GM18951 (cell line): Measurements from ENCODE around the gene RAD51B.
"Not testable (repeated sequence)": the region's sequence is repeated elsewhere in the genome, so short reads cannot be mapped to it uniquely, and the experiment has no call there.

Experiments used
- POLR2A ChIP-seq: IDR thresholded peaks from 4 replicates; pipeline ENCODE4 v1.6.1; 2011; ENCODE audit warnings: mild to moderate bottlenecking; ENCODE audit not compliant: insufficient read length, insufficient read depth; ENCODE audit errors: extremely low read depth
- in situ Hi-C: fragments of 300-500 bp; cut with MboI; formaldehyde crosslinking; loops from one replicate; pipeline ENCODE4 v1.12.0; 2022; ENCODE audit warnings: low sequenced_read_pairs, mixed read lengths, inconsistent platforms; ENCODE audit not compliant: unreplicated experiment

Gene RAD51B

DNA sequence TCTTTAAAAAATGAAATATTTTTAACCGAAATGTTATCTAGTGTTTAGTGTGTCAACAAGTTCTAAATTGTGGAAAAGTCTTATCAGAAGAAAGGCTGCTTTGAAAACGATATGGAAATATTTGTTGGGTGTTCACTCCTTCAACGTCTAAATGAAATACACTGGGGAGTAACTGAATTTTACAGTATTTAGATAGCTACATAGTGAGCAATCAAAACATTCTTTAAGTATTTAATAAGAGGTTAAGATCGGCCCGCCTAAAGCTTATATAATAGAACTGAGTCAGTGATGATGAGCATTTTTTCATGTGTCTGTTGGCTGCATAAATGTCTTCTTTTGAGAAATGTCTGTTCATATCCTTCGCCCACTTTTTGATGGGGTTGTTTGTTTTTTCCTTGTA is 228.3 kb downstream of the RAD51B start:
- in situ Hi-C loops = no loop called here
- TF ChIP-seq POLR2A = no peak

DNA sequence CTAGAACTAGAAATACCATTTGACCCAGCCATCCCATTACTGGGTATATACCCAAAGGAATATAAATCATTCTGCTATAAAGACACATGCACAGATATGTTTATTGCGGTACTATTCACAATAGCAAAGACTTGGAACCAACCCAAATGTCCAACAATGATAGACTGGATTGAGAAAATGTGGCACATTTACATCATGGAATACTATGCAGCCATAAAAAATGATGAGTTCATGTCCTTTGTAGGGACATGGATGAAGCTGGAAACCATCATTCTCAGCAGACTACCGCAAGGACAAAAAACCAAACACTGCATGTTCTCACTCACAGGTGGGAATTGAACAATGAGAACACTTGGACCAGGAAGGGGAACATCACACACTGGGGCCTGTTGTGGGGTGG is 229.2 kb downstream of the RAD51B start:
- in situ Hi-C loops = not testable (repeated sequence)

- in situ Hi-C loops = no loop called here
- no peak for TF ChIP-seq POLR2A
Measured at GRCh38 chr14:68050177-68050576, 230.6 kb downstream of the RAD51B start.

DNA sequence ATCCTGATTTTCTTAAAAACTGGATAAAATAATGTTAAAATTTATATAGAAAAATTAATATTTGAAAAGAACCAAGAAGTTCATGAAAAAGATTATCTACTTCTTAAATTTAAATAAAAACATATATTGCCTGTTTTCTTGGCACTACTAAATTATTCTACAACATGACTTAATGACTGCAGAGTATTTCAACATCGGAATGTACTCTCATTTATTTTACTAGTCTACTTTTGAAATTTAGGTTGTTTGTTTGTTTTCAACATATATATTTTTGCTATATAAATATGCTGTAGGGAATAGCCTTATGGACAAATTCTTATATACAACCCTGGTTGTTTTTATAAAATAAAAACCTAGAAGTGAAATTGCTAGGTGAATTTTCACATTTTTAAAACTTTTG is 231.6 kb downstream of the RAD51B start:
- in situ Hi-C loops = no loop called here
- TF ChIP-seq POLR2A = no peak

DNA sequence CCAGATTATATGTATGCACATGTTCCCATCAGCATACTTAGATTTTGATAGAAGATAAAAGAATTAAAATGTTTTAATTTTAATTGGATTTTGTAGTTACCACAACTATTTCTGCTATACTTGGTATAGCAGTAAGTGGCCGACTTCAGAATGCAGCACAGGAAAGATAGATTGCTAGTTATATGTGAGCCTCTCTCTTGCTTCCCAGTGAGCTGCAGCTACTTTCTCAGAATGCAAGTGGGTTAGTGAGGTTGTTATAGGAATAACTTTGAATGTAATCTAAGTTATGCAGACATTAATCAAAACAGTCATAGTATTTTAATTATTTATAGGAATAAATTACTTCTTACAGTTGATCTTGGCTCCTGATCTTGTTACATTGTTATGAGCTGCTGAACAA is 240.6 kb downstream of the RAD51B start:
- no peak for TF ChIP-seq POLR2A

GRCh38 chr14:68062651-68063050 is 243.1 kb downstream of the RAD51B start:
- TF ChIP-seq POLR2A = no peak
- in situ Hi-C loops = no loop called here

More for the DNA sequence above, 240.6 kb downstream of the RAD51B start:
- in situ Hi-C loops = no loop called here

- in situ Hi-C loops = no loop called here
Measured at GRCh38 chr14:68065322-68065721, 245.7 kb downstream of the RAD51B start.

GRCh38 chr14:68074765-68075381 is 255.3 kb downstream of the RAD51B start:
- in situ Hi-C loops = no loop called here
- no peak for TF ChIP-seq POLR2A

More at GRCh38 chr14:68065322-68065721, 245.7 kb downstream of the RAD51B start:
- TF ChIP-seq POLR2A = no peak

DNA sequence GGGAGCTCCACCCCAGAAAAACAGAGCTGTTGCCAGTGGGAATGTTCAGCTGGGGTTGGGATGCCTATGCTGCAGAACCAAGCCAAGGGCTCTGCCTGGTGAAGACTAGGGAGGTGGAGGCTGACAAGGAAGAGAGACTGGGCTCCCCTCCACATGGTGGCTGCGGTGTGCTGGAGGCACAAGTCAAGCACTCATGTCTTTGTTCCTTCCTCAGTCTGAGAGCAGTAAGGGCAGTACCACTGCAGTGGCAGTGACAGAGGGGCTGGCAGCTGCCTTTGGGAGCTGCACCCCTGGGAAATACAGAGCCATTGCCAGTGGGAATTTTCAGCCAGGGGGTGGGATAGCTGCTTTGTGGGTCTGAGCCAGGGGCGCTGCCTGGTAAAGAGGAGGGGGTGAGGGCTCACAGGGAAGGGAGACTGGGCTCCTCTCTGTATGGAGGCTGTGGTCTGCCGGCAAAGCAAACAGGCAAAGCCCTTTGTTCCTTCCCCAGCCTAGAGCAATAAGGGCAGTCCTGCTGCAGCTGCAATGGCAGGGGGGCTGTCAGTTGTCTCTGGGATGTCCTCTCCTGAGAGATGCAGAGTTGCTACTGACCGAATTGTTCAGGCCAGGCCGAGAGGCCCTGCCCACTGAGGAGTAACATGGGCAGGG is 255.9 kb downstream of the RAD51B start:
- in situ Hi-C loops = no loop called here
- TF ChIP-seq POLR2A = no peak

- in situ Hi-C loops = no loop called here
- no peak for TF ChIP-seq POLR2A
Measured at GRCh38 chr14:68076451-68076850, 256.9 kb downstream of the RAD51B start.

GRCh38 chr14:68079941-68080697 is 260.5 kb downstream of the RAD51B start:
- no peak for TF ChIP-seq POLR2A
- in situ Hi-C loops = no loop called here

DNA sequence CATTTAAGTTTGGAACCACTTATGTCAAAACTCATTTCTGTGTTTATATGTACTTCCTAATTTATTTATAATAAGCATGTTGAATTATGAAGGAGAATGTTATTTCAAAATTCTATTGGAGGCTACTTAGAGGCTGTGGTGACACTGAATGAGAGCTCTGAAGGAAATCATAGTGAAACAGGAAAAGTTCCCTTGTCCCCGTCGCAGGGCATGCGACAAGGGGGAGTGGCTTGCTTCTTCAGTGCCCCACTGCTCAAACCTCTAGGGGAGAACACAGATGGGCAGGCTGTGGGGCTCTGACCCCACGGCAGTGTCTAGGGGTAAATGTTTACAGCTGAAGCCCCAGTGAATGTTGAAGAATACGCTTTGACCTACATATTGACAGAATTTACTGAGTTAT is 261.9 kb downstream of the RAD51B start:
- no peak for TF ChIP-seq POLR2A
- in situ Hi-C loops = no loop called here

DNA sequence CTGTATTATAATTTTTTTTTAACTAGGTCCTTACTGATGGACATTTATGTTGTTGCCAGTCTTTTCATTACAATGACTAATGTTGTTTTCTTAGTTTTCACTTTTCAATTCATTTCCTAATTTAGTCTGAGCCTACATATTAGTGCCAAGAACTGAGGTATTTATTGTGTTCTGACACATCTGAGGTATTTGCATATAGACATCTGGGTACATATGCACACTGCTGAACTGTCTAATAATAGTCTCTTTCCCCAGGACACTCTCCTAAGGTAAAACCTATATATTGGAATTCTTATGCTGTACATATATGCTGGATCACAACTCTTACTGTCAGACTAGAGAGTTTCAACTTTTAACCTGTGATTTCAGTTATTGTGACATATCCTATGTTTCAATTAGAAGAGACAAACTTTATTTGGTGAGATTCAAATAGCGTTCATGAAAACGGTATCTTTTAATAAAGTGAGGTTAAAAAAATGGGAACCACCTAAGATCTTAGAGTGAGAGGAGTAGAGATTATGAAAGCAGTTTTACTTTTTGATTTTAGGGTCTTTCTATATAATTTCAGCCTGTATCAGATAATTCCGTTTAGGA is 263.2 kb downstream of the RAD51B start:
- in situ Hi-C loops = no loop called here
- TF ChIP-seq POLR2A = no peak
